GM23338 (cell line): ENCODE data around the gene MYO9B. TPM values are rescaled to one million over a fixed set of nuclear protein-coding genes. Genes with fewer than 3 reads are reported as not detected.

ENCODE experiments used
- ATAC-seq: fragments of 200-7000 bp; cut with Tn5 transposase; 3 replicates; pipeline ENCODE4 v1.9.1; 2020
- DNase-seq: peaks from one replicate; pipeline ENCODE4 v3.0.0-alpha.2; 2015; ENCODE audit warnings: low spot score
- H2AFZ ChIP-seq: fragments of 200-600 bp; sonication (generic); 2 replicates; pipeline ENCODE4 v1.8.0; 2016; ENCODE audit warnings: antibody characterized with exemption, mild to moderate bottlenecking, moderate library complexity
- H3F3A ChIP-seq: fragments of 200-600 bp; sonication (generic); replicated peaks from 2 replicates; pipeline ENCODE4 v1.8.0; 2017; ENCODE audit warnings: antibody characterized with exemption, mixed run types, low read depth
- H3K27ac ChIP-seq: fragments of 200-600 bp; sonication (generic); 2 replicates; pipeline ENCODE4 v1.6.1; 2016; ENCODE audit warnings: low read depth
- H3K27me3 ChIP-seq: fragments of 200-600 bp; sonication (generic); 2 replicates; pipeline ENCODE4 v1.8.0; 2016; ENCODE audit warnings: mild to moderate bottlenecking, mixed run types, moderate library complexity; ENCODE audit not compliant: insufficient read depth
- H3K36me3 ChIP-seq: fragments of 200-600 bp; sonication (generic); 2 replicates; pipeline ENCODE4 v1.8.0; 2016; ENCODE audit warnings: mild to moderate bottlenecking; ENCODE audit not compliant: insufficient read depth
- H3K4me1 ChIP-seq: fragments of 200-600 bp; sonication (generic); 2 replicates; pipeline ENCODE4 v1.8.0; 2016; ENCODE audit warnings: mild to moderate bottlenecking, moderate library complexity; ENCODE audit not compliant: insufficient read depth
- H3K4me2 ChIP-seq: fragments of 200-600 bp; sonication (generic); 2 replicates; pipeline ENCODE4 v1.7.1; 2017; ENCODE audit warnings: mixed run types
- H3K4me3 ChIP-seq: fragments of 200-600 bp; sonication (generic); 2 replicates; pipeline ENCODE4 v1.6.1; 2016; ENCODE audit warnings: mixed run types
- H3K79me2 ChIP-seq: fragments of 200-600 bp; sonication (generic); replicated peaks from 2 replicates; pipeline ENCODE4 v1.8.0; 2017; ENCODE audit warnings: mild to moderate bottlenecking; ENCODE audit not compliant: insufficient read depth
- H3K9me2 ChIP-seq: fragments of 200-600 bp; sonication (generic); 2 replicates; pipeline ENCODE4 v1.8.0; 2017; ENCODE audit not compliant: insufficient read depth
- H4K20me1 ChIP-seq: fragments of 200-600 bp; sonication (generic); replicated peaks from 2 replicates; pipeline ENCODE4 v1.8.0; 2017; ENCODE audit warnings: mild to moderate bottlenecking; ENCODE audit not compliant: insufficient read depth
- H3K27ac Mint-ChIP-seq: 2 replicates; pipeline ENCODE4 v1.8.0; 2020; ENCODE audit warnings: inconsistent platforms, mild to moderate bottlenecking, moderate library complexity, mixed read lengths
- H3K27me3 Mint-ChIP-seq: 3 replicates; pipeline ENCODE4 v1.8.0; 2022; ENCODE audit warnings: low read depth, mild to moderate bottlenecking, moderate library complexity, mixed read lengths, inconsistent platforms; ENCODE audit not compliant: insufficient read depth, poor library complexity
- H3K36me3 Mint-ChIP-seq: 3 replicates; pipeline ENCODE4 v1.8.0; 2021; ENCODE audit warnings: low read depth, mild to moderate bottlenecking, inconsistent platforms, moderate library complexity, mixed read lengths
- H3K4me1 Mint-ChIP-seq: 3 replicates; pipeline ENCODE4 v1.8.0; 2020; ENCODE audit warnings: mild to moderate bottlenecking, inconsistent platforms, mixed read lengths
- H3K4me3 Mint-ChIP-seq: 3 replicates; pipeline ENCODE4 v1.8.0; 2021; ENCODE audit warnings: moderate library complexity, mild to moderate bottlenecking, inconsistent platforms, mixed read lengths
- H3K9me3 Mint-ChIP-seq: 3 replicates; pipeline ENCODE4 v1.8.0; 2020; ENCODE audit warnings: moderate library complexity, mild to moderate bottlenecking, inconsistent platforms, mixed read lengths
- CTCF ChIP-seq, 2 experiments: fragments of 200-600 bp in 1 of 2; sonication (generic) in 1 of 2; conservative IDR thresholded peaks; 2 replicates each; pipeline versions ENCODE4 v1.5.1 to v1.6.1; 2016 to 2017; ENCODE audit warnings: antibody characterized with exemption in 2 of 2, low read depth in 2 of 2, mild to moderate bottlenecking in 2 of 2, moderate library complexity in 1 of 2
- EZH2 ChIP-seq: fragments of 200-600 bp; sonication (generic); IDR thresholded peaks from one replicate; pipeline ENCODE4 v1.8.0; 2017; ENCODE audit warnings: antibody characterized with exemption, mild to moderate bottlenecking, low read depth; ENCODE audit not compliant: unreplicated experiment
- EZH2phosphoT487 ChIP-seq: fragments of 200-600 bp; sonication (generic); IDR thresholded peaks from one replicate; pipeline ENCODE4 v1.8.1; 2018; ENCODE audit warnings: antibody characterized with exemption; ENCODE audit not compliant: unreplicated experiment
- POLR2AphosphoS5 ChIP-seq: IDR thresholded peaks from 2 replicates; pipeline ENCODE4 v1.6.1; 2016; ENCODE audit warnings: antibody characterized with exemption, low read depth
- STAT1 ChIP-seq: IDR thresholded peaks from one replicate; pipeline ENCODE4 v1.6.1; 2016; ENCODE audit warnings: antibody characterized with exemption; ENCODE audit not compliant: unreplicated experiment
- ZNF114 ChIP-seq: fragments of 250-450 bp; sonication (Bioruptor Pico); IDR thresholded peaks from 2 replicates; pipeline ENCODE4 v1.5.0; 2020; ENCODE audit warnings: mild to moderate bottlenecking, moderate library complexity
- ZNF331 ChIP-seq: fragments of 250-450 bp; sonication (Bioruptor Pico); IDR thresholded peaks from 2 replicates; pipeline ENCODE4 v1.5.0; 2020; ENCODE audit warnings: low read depth, mild to moderate bottlenecking, moderate library complexity
- ZNF462 ChIP-seq: fragments of 250-450 bp; sonication (Bioruptor Pico); IDR thresholded peaks from 2 replicates; pipeline ENCODE4 v1.5.0; 2020; ENCODE audit warnings: mild to moderate bottlenecking, moderate library complexity
- polyA plus RNA-seq: library from polyadenylated mRNA; unstranded; fragments of >200 nt; fragmentation: Nextera tagmentation; extraction: Ambion mirVana; gene quantifications from 2 replicates; pipeline ENCODE4 v1.2.1, GENCODE V29; 2016
- total RNA-seq: library from RNA; depleted of rRNA; stranded (reverse); fragments of >200 nt; shearing (Covaris generic); gene quantifications from 2 replicates; pipeline ENCODE4 v1.2.3, GENCODE V29; 2014
- TF ChIP-seq, protein P1 (sequence below): IDR thresholded peaks from 2 replicates; pipeline ENCODE4 v1.6.1; 2016; ENCODE audit warnings: antibody characterized with exemption

MYO9B gene
- total and polyA plus RNA-seq, 2 experiments from 2014 or later = 28.7 to 61.3 TPM

DNA sequence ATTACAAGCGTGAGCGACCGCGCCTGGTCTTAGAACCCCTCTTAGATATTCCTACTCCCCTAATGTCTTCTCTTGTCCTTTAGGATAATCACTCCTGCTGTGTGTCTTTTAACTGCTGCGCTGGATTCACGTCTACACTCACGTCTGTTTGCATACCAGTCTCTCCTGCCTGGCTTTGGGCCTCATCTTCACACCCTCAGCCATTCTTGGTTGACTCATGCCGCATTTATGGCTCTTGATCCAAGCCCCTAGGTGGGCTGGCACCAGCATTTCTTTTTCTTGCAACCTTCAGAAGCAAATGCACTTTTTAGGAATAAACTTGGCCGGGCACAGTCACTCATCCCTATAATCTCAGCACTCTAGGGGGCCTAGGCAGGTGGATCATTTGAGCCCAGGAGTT lies 22.7 kb downstream of the MYO9B start:
- H3K4me1 Mint-ChIP-seq = peaks cover 6% of the 10 kb centered on the region
- Histone ChIP-seq H3K9me2 (no peaks in the 10 kb centered on the region), H2AFZ (no peak overlapping the region), H4K20me1 (peaks cover 7% of the 10 kb centered on the region), H3K79me2 (peaks cover 61% of the 10 kb centered on the region), H3K4me1 (no peaks in the 10 kb centered on the region; the same call in 1 of the 2 replicates), H3K27ac (no peak overlapping the region), H3K36me3 (no peaks in the 10 kb centered on the region; the same call in 1 of the 2 replicates), H3K4me2 (no peak overlapping the region), H3F3A (peaks cover 2% of the 10 kb centered on the region; the same call in 1 of the 2 replicates), H3K4me3 (no peak overlapping the region), H3K27me3 (no peaks in the 10 kb centered on the region)
- H3K4me3 Mint-ChIP-seq = no peak overlapping the region
- peaks cover 33% of the 10 kb centered on the region for H3K36me3 Mint-ChIP-seq
- TF ChIP-seq ZNF462 (no peak), ZNF331 (no peak), EZH2 (no peak), CTCF (conservative IDR thresholded peaks at IDR 0.05; ENCODE audit: low read depth in 2 of 2) (no peak), EZH2phosphoT487 (no peak), ZNF114 (CRISPR knock-in tag) (no peak), STAT1 (no peak), POLR2AphosphoS5 (no peak)
- TF ChIP-seq, protein P1, sequence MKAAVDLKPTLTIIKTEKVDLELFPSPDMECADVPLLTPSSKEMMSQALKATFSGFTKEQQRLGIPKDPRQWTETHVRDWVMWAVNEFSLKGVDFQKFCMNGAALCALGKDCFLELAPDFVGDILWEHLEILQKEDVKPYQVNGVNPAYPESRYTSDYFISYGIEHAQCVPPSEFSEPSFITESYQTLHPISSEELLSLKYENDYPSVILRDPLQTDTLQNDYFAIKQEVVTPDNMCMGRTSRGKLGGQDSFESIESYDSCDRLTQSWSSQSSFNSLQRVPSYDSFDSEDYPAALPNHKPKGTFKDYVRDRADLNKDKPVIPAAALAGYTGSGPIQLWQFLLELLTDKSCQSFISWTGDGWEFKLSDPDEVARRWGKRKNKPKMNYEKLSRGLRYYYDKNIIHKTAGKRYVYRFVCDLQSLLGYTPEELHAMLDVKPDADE = no peak
- DNase-seq = no peak
- peaks cover 4% of the 10 kb centered on the region for H3K27me3 Mint-ChIP-seq
- ATAC-seq = no peak
- peaks cover 12% of the 10 kb centered on the region for H3K9me3 Mint-ChIP-seq
- peak overlapping the region; percentile 58; the same call in 1 of the 2 replicates for H3K27ac Mint-ChIP-seq
